GM12878 (cell line): ENCODE results near the gene ACTR1B. TPM values are rescaled to one million over a fixed set of nuclear protein-coding genes. Genes with fewer than 3 reads are reported as not detected.

Source experiments
- CEBPB ChIP-seq, 2 experiments: fragments of 150-350 bp in 1 of 2; IDR thresholded peaks; 2 replicates each; pipeline ENCODE4 v1.6.1; 2012 to 2014; ENCODE audit warnings: low read depth in 2 of 2, low read length in 2 of 2, borderline replicate concordance in 1 of 2, inconsistent platforms in 1 of 2
- CHD4 ChIP-seq: fragments of 200-600 bp; sonication (generic); IDR thresholded peaks from 2 replicates; pipeline ENCODE4 v1.6.1; 2016; ENCODE audit warnings: mild to moderate bottlenecking
- EP300 ChIP-seq, 2 experiments: fragments of 150-350 bp in 1 of 2; IDR thresholded peaks; 2 replicates each; pipeline ENCODE4 v1.6.1; 2011 to 2012; ENCODE audit warnings: low read depth in 2 of 2, low read length in 2 of 2, borderline replicate concordance in 1 of 2, improper control_type of control experiment in 1 of 2, inconsistent platforms in 1 of 2; ENCODE audit not compliant: control insufficient read depth in 1 of 2
- FOXK2 ChIP-seq: fragments of 450-650 bp; IDR thresholded peaks from 2 replicates; pipeline ENCODE4 v1.6.1; 2017; ENCODE audit warnings: mild to moderate bottlenecking, moderate library complexity
- GABPA ChIP-seq: IDR thresholded peaks from 2 replicates; pipeline ENCODE4 v1.6.1; 2014; ENCODE audit warnings: antibody characterized with exemption, low read depth, mild to moderate bottlenecking, inconsistent platforms
- HSF1 ChIP-seq: fragments of 150-350 bp; IDR thresholded peaks from 2 replicates; pipeline ENCODE4 v1.6.1; 2014; ENCODE audit warnings: mild to moderate bottlenecking, low read depth, low read length
- IRF4 ChIP-seq: IDR thresholded peaks from 2 replicates; pipeline ENCODE4 v1.6.1; 2011; ENCODE audit warnings: low read depth, low read length
- KAT2A ChIP-seq: conservative IDR thresholded peaks from 2 replicates; pipeline ENCODE4 v1.6.1; 2011; ENCODE audit warnings: low read depth, low read length; ENCODE audit not compliant: control insufficient read depth
- MTA3 ChIP-seq: IDR thresholded peaks from 2 replicates; pipeline ENCODE4 v1.6.1; 2012; ENCODE audit warnings: low read length, inconsistent platforms, borderline replicate concordance
- MYC ChIP-seq: IDR thresholded peaks from 2 replicates; pipeline ENCODE4 v1.6.1; 2011; ENCODE audit warnings: mild to moderate bottlenecking, low read length, moderate library complexity, inconsistent platforms; ENCODE audit not compliant: insufficient read depth, insufficient replicate concordance, insufficient read length, severe bottlenecking
- NR2F1 ChIP-seq: fragments of 450-650 bp; conservative IDR thresholded peaks from 2 replicates; pipeline ENCODE4 v1.6.1; 2017; ENCODE audit warnings: mild to moderate bottlenecking
- NRF1 ChIP-seq: conservative IDR thresholded peaks from 2 replicates; pipeline ENCODE4 v1.6.1; 2011; ENCODE audit warnings: mild to moderate bottlenecking, low read depth, low read length, improper control_type of control experiment
- PAX8 ChIP-seq: fragments of 450-650 bp; IDR thresholded peaks from 2 replicates; pipeline ENCODE4 v1.6.1; 2017; ENCODE audit warnings: mild to moderate bottlenecking, moderate library complexity
- REST ChIP-seq: IDR thresholded peaks from 2 replicates; pipeline ENCODE4 v1.6.1; 2012; ENCODE audit warnings: mild to moderate bottlenecking, low read depth, low read length
- SMAD5 ChIP-seq: IDR thresholded peaks from 2 replicates; pipeline ENCODE4 v1.6.1; 2016; ENCODE audit warnings: antibody characterized with exemption, low read depth
- STAT3 ChIP-seq: IDR thresholded peaks from 2 replicates; pipeline ENCODE4 v1.6.1; 2011; ENCODE audit warnings: low read depth, low read length, improper control_type of control experiment
- USF1 ChIP-seq: IDR thresholded peaks from 2 replicates; pipeline ENCODE4 v1.6.1; 2011; ENCODE audit warnings: borderline replicate concordance, low read depth, mild to moderate bottlenecking, moderate library complexity, mixed read lengths, low read length; ENCODE audit not compliant: insufficient read depth; ENCODE audit errors: extremely low read length
- USF2 ChIP-seq: IDR thresholded peaks from 2 replicates; pipeline ENCODE4 v1.6.1; 2011; ENCODE audit warnings: low read depth, low read length, improper control_type of control experiment, borderline replicate concordance
- ZBED1 ChIP-seq: IDR thresholded peaks from 2 replicates; pipeline ENCODE4 v1.6.1; 2016; ENCODE audit warnings: borderline replicate concordance
- ZBTB33 ChIP-seq: fragments of 450-650 bp; IDR thresholded peaks from 2 replicates; pipeline ENCODE4 v1.6.1; 2017; ENCODE audit warnings: mild to moderate bottlenecking
- ZNF24 ChIP-seq: fragments of 450-650 bp; IDR thresholded peaks from 2 replicates; pipeline ENCODE4 v1.6.1; 2017; ENCODE audit warnings: antibody characterized with exemption, mild to moderate bottlenecking
- polyA plus RNA-seq, 11 experiments: library from polyadenylated mRNA; depleted of rRNA in 4 of 11; unstranded in 6 of 11; stranded (reverse) in 5 of 11; fragments of >200 nt; fragmentation: Nextera tagmentation in 4 of 11; fragmentation: Illumina TruSeq in 1 of 11; extraction: Ambion mirVana in 4 of 11; extraction: Trizol in 1 of 11; gene quantifications; 1 replicate in 1 of 11; 2 replicates in 10 of 11; pipeline versions ENCODE4 v1.2.1 to v1.2.3, GENCODE V29; 2011 to 2016; ENCODE audit warnings: inconsistent platforms in 2 of 11, missing spikeins in 2 of 11, low read depth in 1 of 11
- total RNA-seq, 4 experiments: library from RNA; depleted of rRNA in 3 of 4; stranded (reverse); fragments of >200 nt in 3 of 4; fragmentation: Illumina TruSeq in 1 of 4; extraction: Trizol in 1 of 4; gene quantifications; 2 replicates each; pipeline versions ENCODE4 v1.2.1 to v1.2.3, GENCODE V29; 2013 to 2021

Gene ACTR1B
- total and polyA plus RNA-seq, 10 of the 15 experiments (the other 5 are each of a cell fraction or from before 2014, with no cell fraction given), result 1.3 to 62.8 (median 44.8) TPM

GRCh38 chr2:97662895-97663625 is 784 bp downstream of the ACTR1B start (continued):
- TF ChIP-seq FOXK2 (no peak), ZBED1 (0 out of 2 replicates have a peak, but pooled peaks have one; percentile 41), NR2F1 (peak; percentile 39), ZNF24 (no peak), EP300 (IDR thresholded peaks at IDR 0.05; ENCODE audit: borderline replicate concordance in 1 of 2, control insufficient read depth in 1 of 2, low read depth in 2 of 2, low read length in 2 of 2) (peak in 1 of 2 experiments; percentile 42; a peak in 1 of 4 replicates), USF1 (no peak), HSF1 (no peak), MTA3 (no peak; the same call in 1 of the 2 replicates), IRF4 (peak; percentile 36; the same call in 1 of the 2 replicates), STAT3 (no peak), KAT2A (no peak), PAX8 (no peak), SMAD5 (no peak), ZBTB33 (no peak), USF2 (no peak; the same call in 1 of the 2 replicates), CHD4 (no peak), REST (no peak), MYC (peak; percentile 39), NRF1 (no peak), GABPA (peak; percentile 65; the same call in 1 of the 2 replicates), CEBPB (IDR thresholded peaks at IDR 0.05; ENCODE audit: borderline replicate concordance in 1 of 2, low read depth in 2 of 2, low read length in 2 of 2) (no peak)
